K562 (cell line): Measurements from ENCODE around the gene CADM2. TPM values are rescaled to one million over a fixed set of nuclear protein-coding genes. Genes with fewer than 3 reads are reported as not detected.

Experiments
- ATAC-seq: fragments of 200-7000 bp; cut with Tn5 transposase; 3 replicates; pipeline ENCODE4 v1.9.1; 2020; ENCODE audit warnings: moderate library complexity
- BruUV-seq: library from RNA; stranded (reverse); fragments of 400-500 nt; replicated peaks from 2 replicates; lab custom pipeline; 2021; lab: Mats Ljungman, UMichigan
- CTCF ChIA-PET: fragments of 300-600 bp; formaldehyde crosslinking; extraction: SDS; loops from one replicate; lab custom pipeline; 2021; ENCODE audit warnings: low intra/inter-chr PET ratio; lab: Yijun Ruan, JAX
- POLR2A ChIA-PET: fragments of 300-600, 350-650 bp; sonication (Branson Sonifier 250); formaldehyde crosslinking; extraction: SDS; loops from one replicate; lab custom pipeline; 2021; ENCODE audit warnings: antibody characterized with exemption, inconsistent platforms; lab: Yijun Ruan, JAX
- DNase-seq, 4 experiments: peaks; one replicate each; pipeline versions ENCODE4 v3.0.0 to v3.0.0-alpha.2; 2011 to 2018; ENCODE audit warnings: low spot score in 3 of 4, mixed read lengths in 3 of 4; ENCODE audit errors: extremely low read depth in 1 of 4
- FAIRE-seq: peaks from 2 replicates; lab custom pipeline; 2011; peaks lifted over from hg19 to GRCh38; lab: Jason Lieb, UNC
- H2AFZ ChIP-seq: 2 replicates; pipeline ENCODE4 v1.6.0; 2011; ENCODE audit warnings: low read depth, low read length, control low read depth, inconsistent platforms
- H3K27ac ChIP-seq: fragments of 200-600 bp; 3 replicates; pipeline ENCODE4 v1.8.0; 2011; ENCODE audit warnings: low read depth, mild to moderate bottlenecking, control low read depth, inconsistent platforms, low read length, moderate library complexity, mixed read lengths; ENCODE audit errors: extremely low read depth
- H3K27me3 ChIP-seq, 2 experiments: fragments of 300-600 bp in 1 of 2; 2 replicates in 1 of 2; 3 replicates in 1 of 2; pipeline versions ENCODE4 v1.6.0 to v1.8.0; 2011; ENCODE audit warnings: inconsistent platforms in 2 of 2, low read length in 2 of 2, mild to moderate bottlenecking in 1 of 2, mixed read lengths in 1 of 2, moderate library complexity in 1 of 2; ENCODE audit not compliant: control insufficient read depth in 2 of 2, insufficient read depth in 2 of 2
- H3K36me3 ChIP-seq: fragments of 300-600 bp; 3 replicates; pipeline ENCODE4 v1.8.0; 2011; ENCODE audit warnings: mild to moderate bottlenecking, low read length, inconsistent platforms; ENCODE audit not compliant: control insufficient read depth, insufficient read depth
- H3K4me1 ChIP-seq, 2 experiments: fragments of 200-600 bp in 1 of 2; replicated peaks in 1 of 2; 2 replicates in 1 of 2; 3 replicates in 1 of 2; pipeline versions ENCODE4 v1.5.1 to v1.8.0; 2011; ENCODE audit warnings: inconsistent platforms in 2 of 2, low read length in 2 of 2, mild to moderate bottlenecking in 1 of 2, mixed read lengths in 1 of 2, moderate library complexity in 1 of 2; ENCODE audit not compliant: control insufficient read depth in 2 of 2, insufficient read depth in 2 of 2
- H3K4me2 ChIP-seq: 2 replicates; pipeline ENCODE4 v1.6.1; 2011; ENCODE audit warnings: low read length, control low read depth, inconsistent platforms, mixed read lengths; ENCODE audit not compliant: insufficient read depth
- H3K4me3 ChIP-seq: fragments of 200-600 bp; sonication (generic), shearing (Covaris generic); 2 replicates; pipeline ENCODE4 v1.5.1; 2016; ENCODE audit warnings: control low read depth, inconsistent platforms
- H3K79me2 ChIP-seq: fragments of 200-600 bp; 3 replicates; pipeline ENCODE4 v1.8.0; 2011; ENCODE audit warnings: low read length, inconsistent platforms; ENCODE audit not compliant: control insufficient read depth, insufficient read depth
- H3K9ac ChIP-seq, 2 experiments: 2 replicates each; pipeline versions ENCODE4 v1.6.0 to v1.6.1; 2011; ENCODE audit warnings: low read depth in 2 of 2, low read length in 2 of 2, control low read depth in 1 of 2, inconsistent platforms in 1 of 2, mild to moderate bottlenecking in 1 of 2, mixed read lengths in 1 of 2; ENCODE audit not compliant: insufficient read depth in 1 of 2
- H3K9me1 ChIP-seq: one replicate; pipeline ENCODE4 v1.6.0; 2011; ENCODE audit warnings: inconsistent platforms, mild to moderate bottlenecking, low read length, moderate library complexity; ENCODE audit not compliant: control insufficient read depth, insufficient read depth
- H3K9me3 ChIP-seq: replicated peaks from 2 replicates; pipeline ENCODE4 v1.5.1; 2011; ENCODE audit warnings: low read depth, low read length, inconsistent platforms; ENCODE audit not compliant: control insufficient read depth, insufficient read depth
- H4K20me1 ChIP-seq: replicated peaks from 2 replicates; pipeline ENCODE4 v1.6.1; 2011; ENCODE audit warnings: low read length, inconsistent platforms, mixed read lengths; ENCODE audit not compliant: control insufficient read depth, insufficient read depth
- NFIC ChIP-seq: fragments of 450-650 bp; IDR thresholded peaks from 2 replicates; pipeline ENCODE4 v1.6.1; 2017; ENCODE audit warnings: mild to moderate bottlenecking, inconsistent platforms
- RBM15 ChIP-seq: fragments of 200-400 bp; formaldehyde crosslinking; IDR thresholded peaks from 2 replicates; pipeline ENCODE4 v1.6.1; 2018; ENCODE audit warnings: mild to moderate bottlenecking, low read length, moderate library complexity; ENCODE audit not compliant: insufficient read depth
- ZBTB2 ChIP-seq: fragments of 450-650 bp; IDR thresholded peaks from 2 replicates; pipeline ENCODE4 v1.6.1; 2016; ENCODE audit warnings: antibody characterized with exemption
- WGBS: fragments of 100-300 bp; shearing (Covaris generic); methylation state at CpG from one replicate; pipeline ENCODE4 v1.1.6; 2016; ENCODE audit warnings: low coverage, mixed read lengths; ENCODE audit not compliant: insufficient coverage; ENCODE audit errors: missing lambda C conversion rate; 5-methylcytosine and 5-hydroxymethylcytosine counted together
- in situ Hi-C: fragments of 300-500 bp; cut with MboI; formaldehyde crosslinking; loops from 4 replicates; pipeline ENCODE4 v1.15.0; 2018; ENCODE audit warnings: inconsistent platforms, mixed read lengths
- intact Hi-C: fragments of 100-400 bp; cut with micrococcal nuclease; formaldehyde crosslinking; loops from 2 replicates; pipeline ENCODE4 v1.14.2; 2022
- polyA plus RNA-seq, 8 experiments: library from polyadenylated mRNA; depleted of rRNA in 4 of 8; stranded (reverse) in 5 of 8; unstranded in 3 of 8; fragments of >200 nt; fragmentation: Nextera tagmentation in 2 of 8; fragmentation: Illumina TruSeq in 1 of 8; extraction: Ambion mirVana in 2 of 8; extraction: Trizol in 1 of 8; gene quantifications; 2 replicates each; pipeline versions ENCODE4 v1.2.1 to v1.2.3, GENCODE V29; 2011 to 2014; ENCODE audit warnings: inconsistent platforms in 1 of 8, missing spikeins in 1 of 8
- total RNA-seq, 7 experiments: library from RNA; depleted of rRNA in 6 of 7; stranded (reverse); fragments of >200 nt in 6 of 7; fragmentation: Illumina TruSeq in 2 of 7; extraction: Trizol in 2 of 7; gene quantifications; 2 replicates each; pipeline versions ENCODE4 v1.2.1 to v1.2.3, GENCODE V29; 2011 to 2021; ENCODE audit warnings: low replicate concordance in 1 of 7

Gene CADM2
- total and polyA plus RNA-seq, 9 of the 15 experiments (the other 6 are each of a cell fraction or from before 2014, with no cell fraction given): 0.11 to 3.2 (median 0.95) TPM

DNA sequence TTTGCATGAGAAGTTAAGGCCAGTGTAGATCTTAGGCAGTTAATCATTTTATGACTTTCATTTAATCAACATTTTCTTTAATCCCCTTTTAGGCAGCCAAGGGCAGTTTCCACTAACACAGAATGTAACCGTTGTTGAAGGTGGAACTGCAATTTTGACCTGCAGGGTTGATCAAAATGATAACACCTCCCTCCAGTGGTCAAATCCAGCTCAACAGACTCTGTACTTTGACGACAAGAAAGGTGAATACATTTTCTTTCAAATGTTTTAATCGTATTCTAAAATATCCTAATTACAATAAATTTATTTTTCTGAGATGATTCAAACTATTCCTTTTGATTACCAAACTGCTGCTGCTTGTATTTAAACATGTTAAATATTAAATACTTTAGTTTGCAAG, 843.2 kb downstream of the CADM2 start:
- 0% methylated on average over 3 of the region's 3 CpGs for WGBS
- H3K4me1 ChIP-seq: no peaks in the 10 kb centered on the region
- ChIA-PET POLR2A (no interaction called here), CTCF (no interaction called here)
- ATAC-seq: no peak
- no peak for FAIRE-seq
- peak in 3 of 4 experiments; percentile 1 to 8 (median 3) for DNase-seq
- BruUV-seq: no TSS peak
- no peaks in the 10 kb centered on the region for H3K79me2 ChIP-seq
- no peak overlapping the region for H3K9ac ChIP-seq
- H3K36me3 ChIP-seq: no peaks in the 10 kb centered on the region
- H3K4me3 ChIP-seq: no peak overlapping the region
- H3K9me3 ChIP-seq: no peaks in the 10 kb centered on the region
- H3K27ac ChIP-seq: no peak overlapping the region
- H3K9me1 ChIP-seq: no peaks in the 10 kb centered on the region
- TF ChIP-seq RBM15: no peak
- no peak overlapping the region for H2AFZ ChIP-seq
- H3K4me2 ChIP-seq: no peak overlapping the region
- H4K20me1 ChIP-seq: no peaks in the 10 kb centered on the region
- in situ Hi-C loops: no loop called here
- intact Hi-C loops: no loop called here
- H3K27me3 ChIP-seq: no peaks in the 10 kb centered on the region

DNA sequence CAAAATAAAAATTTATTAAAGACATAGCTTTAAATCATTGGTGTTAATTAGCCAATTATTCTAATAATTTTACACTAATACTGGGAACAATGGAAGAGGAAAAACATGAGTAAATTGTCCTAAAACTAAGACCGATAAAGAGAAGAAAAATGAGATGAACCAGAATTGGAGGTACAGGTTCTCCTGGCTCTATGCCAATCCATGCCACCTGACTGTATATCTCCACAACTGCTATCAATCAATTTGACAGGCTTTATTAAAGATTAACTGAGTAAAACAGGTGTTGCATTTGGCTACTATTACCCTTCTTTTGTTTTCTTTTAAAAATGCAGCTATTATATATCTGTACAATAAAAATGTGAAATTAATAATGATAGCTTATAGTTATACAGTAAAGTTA, 850.0 kb downstream of the CADM2 start:
- Histone ChIP-seq H3K36me3 (no peaks in the 10 kb centered on the region), H3K9me1 (no peaks in the 10 kb centered on the region), H3K4me1 (no peaks in the 10 kb centered on the region), H3K9me3 (no peaks in the 10 kb centered on the region; the same call in 1 of the 2 replicates), H3K27me3 (no peaks in the 10 kb centered on the region), H3K4me2 (no peak overlapping the region), H3K9ac (no peak overlapping the region), H3K4me3 (no peak overlapping the region), H2AFZ (no peak overlapping the region), H3K79me2 (no peaks in the 10 kb centered on the region), H3K27ac (no peak overlapping the region), H4K20me1 (no peaks in the 10 kb centered on the region)
- DNase-seq: no peak
- CTCF ChIA-PET: no interaction called here
- no TSS peak for BruUV-seq
- WGBS: 0% methylated on average over 1 of the region's 1 CpG
- no peak for ATAC-seq
- FAIRE-seq: no peak
- POLR2A ChIA-PET: no interaction called here
- TF ChIP-seq NFIC (peak; percentile 35; the same call in 1 of the 2 replicates), ZBTB2 (no peak)
- in situ Hi-C loops: no loop called here
- intact Hi-C loops: no loop called here
